Small intestine (tissue), 7 donors: ENCODE results near the gene PRKCG. TPM values are rescaled to one million over a fixed set of nuclear protein-coding genes. Genes with fewer than 3 reads are reported as not detected.

Experiments used
- DNase-seq, 2 donors: peaks; one replicate each; pipeline versions ENCODE4 v3.0.0 to v3.0.0-alpha.2; 2013
- FAIRE-seq: peaks from 2 replicates; lab custom pipeline; 2012; peaks lifted over from hg19 to GRCh38; lab: Jason Lieb, UNC
- H3K27ac ChIP-seq, 3 donors: one replicate each; pipeline ENCODE4 v1.5.1; 2013; ENCODE audit warnings: low read length in 2 of 3, mild to moderate bottlenecking in 2 of 3, control low read depth in 1 of 3, inconsistent platforms in 1 of 3, low read depth in 1 of 3, moderate library complexity in 1 of 3
- H3K27me3 ChIP-seq, 3 donors: one replicate each; pipeline ENCODE4 v1.6.1; 2013; ENCODE audit warnings: low read length in 3 of 3, inconsistent platforms in 1 of 3; ENCODE audit not compliant: control insufficient read depth in 3 of 3, insufficient read depth in 3 of 3
- H3K36me3 ChIP-seq, 3 donors: one replicate each; pipeline ENCODE4 v1.6.1; 2013; ENCODE audit warnings: low read length in 3 of 3, inconsistent platforms in 1 of 3, low read depth in 1 of 3, mild to moderate bottlenecking in 1 of 3, moderate library complexity in 1 of 3; ENCODE audit not compliant: control insufficient read depth in 3 of 3, insufficient read depth in 2 of 3
- H3K4me1 ChIP-seq, 3 donors: one replicate each; pipeline ENCODE4 v1.6.1; 2013; ENCODE audit warnings: low read length in 2 of 3, inconsistent platforms in 1 of 3, low read depth in 1 of 3, mild to moderate bottlenecking in 1 of 3, moderate library complexity in 1 of 3; ENCODE audit not compliant: control insufficient read depth in 3 of 3, insufficient read depth in 2 of 3
- H3K4me3 ChIP-seq, 3 donors: one replicate each; pipeline ENCODE4 v1.5.1; 2013; ENCODE audit warnings: low read length in 3 of 3, control low read depth in 1 of 3, inconsistent platforms in 1 of 3, low read depth in 1 of 3, mild to moderate bottlenecking in 1 of 3, moderate library complexity in 1 of 3
- H3K9me3 ChIP-seq, 2 donors: one replicate each; pipeline ENCODE4 v1.6.1; 2013; ENCODE audit warnings: low read depth in 1 of 2, low read length in 1 of 2; ENCODE audit not compliant: control insufficient read depth in 2 of 2, insufficient read depth in 1 of 2
- WGBS, 3 donors: extraction: QIAGEN DNeasy Blood & Tissue Kit; methylation state at CpG; one replicate each; pipeline ENCODE4 v1.1.7; 2013; 5-methylcytosine and 5-hydroxymethylcytosine counted together
- polyA plus RNA-seq, 4 donors: library from polyadenylated mRNA; stranded (reverse) in 3 of 4; unstranded in 1 of 4; fragments of 200-250 nt in 3 of 4; fragments of 120-200 nt in 1 of 4; gene quantifications; one replicate each; pipeline versions ENCODE4 v1.2.1 to v1.2.3, GENCODE V29; 2013
- donor health status: healthy with polysubstance abuse.
- donor health status: control.
- donor health status: control.
- donor health status: Bipolar disorder and iron deficiency.
- donor health status: healthy.

The PRKCG gene
- polyA plus RNA-seq, 4 donors: 0.07 to 0.90 TPM; not detected in 2

DNA sequence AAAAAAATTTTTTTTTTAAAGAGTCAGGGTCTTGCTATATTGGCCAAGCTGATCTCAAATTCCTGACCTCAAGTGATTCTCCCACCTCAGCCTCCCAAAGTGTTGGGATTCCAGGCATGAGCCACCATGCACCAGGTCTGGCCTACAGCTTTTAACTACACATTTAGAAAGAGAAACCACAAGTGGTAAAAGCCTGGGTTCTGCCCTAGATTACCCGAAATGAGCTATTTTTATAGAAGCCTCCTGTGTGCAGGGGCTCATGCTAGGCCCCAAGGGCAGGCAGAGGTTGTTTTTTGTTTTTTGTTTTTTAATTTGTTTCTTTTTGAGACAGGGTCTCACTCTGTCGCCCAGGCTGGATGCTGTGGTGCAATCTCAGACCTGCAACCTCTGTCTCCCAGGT is 28.3 kb upstream of the PRKCG start:
- no peak for FAIRE-seq
- 68 to 76% (median 70%) methylated on average over 2 of the region's 2 CpGs for WGBS, 3 donors

DNA sequence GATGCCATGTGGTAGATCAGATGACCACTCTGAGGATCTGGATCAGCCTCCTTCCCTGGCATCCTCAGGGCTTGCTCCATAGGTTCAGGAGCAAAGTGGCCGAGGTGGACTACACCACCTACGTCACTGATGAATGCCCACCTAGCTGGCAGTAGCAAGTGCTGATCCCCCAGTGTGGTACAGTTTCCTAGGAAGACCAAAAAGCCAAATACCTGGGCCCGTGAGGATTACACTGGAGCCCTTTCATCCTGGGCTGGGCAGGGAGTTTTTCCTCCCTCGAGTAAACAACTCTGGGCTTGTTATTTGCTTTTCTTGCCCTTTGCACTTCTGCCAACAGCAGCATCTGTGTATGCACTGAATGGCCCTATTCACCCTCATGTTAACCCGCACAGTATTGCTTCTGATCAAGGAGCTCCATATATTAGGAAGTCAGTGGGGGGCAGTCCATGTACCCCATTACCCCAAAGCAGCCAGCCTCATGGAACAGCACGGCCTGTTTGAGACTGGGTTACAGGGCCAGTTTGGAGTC is 17.6 kb upstream of the PRKCG start:
- 18 to 64% (median 29%) methylated on average over 6 of the region's 6 CpGs for WGBS, 3 donors
- FAIRE-seq (no peak), DNase-seq (peak; percentile 72 to 74)
- Histone ChIP-seq H3K9me3 (no peaks in the 10 kb centered on the region), H3K4me3 (no peak overlapping the region), H3K27me3 (no peaks in the 10 kb centered on the region), H3K27ac (peak overlapping the region in 2 of 3 donors; percentile 45 to 48), H3K36me3 (no peaks in the 10 kb centered on the region), H3K4me1 (peaks cover 0 to 31% (median 3%) of the 10 kb centered on the region in 3 donors)

More for the DNA sequence above, 28.3 kb upstream of the PRKCG start:
- no peak overlapping the region for H3K27ac ChIP-seq
- H3K4me1 ChIP-seq: no peaks in the 10 kb centered on the region
- no peak overlapping the region for H3K4me3 ChIP-seq
- no peaks in the 10 kb centered on the region for H3K36me3 ChIP-seq
- no peaks in the 10 kb centered on the region for H3K27me3 ChIP-seq
- no peak for DNase-seq
- H3K9me3 ChIP-seq: no peaks in the 10 kb centered on the region

DNA sequence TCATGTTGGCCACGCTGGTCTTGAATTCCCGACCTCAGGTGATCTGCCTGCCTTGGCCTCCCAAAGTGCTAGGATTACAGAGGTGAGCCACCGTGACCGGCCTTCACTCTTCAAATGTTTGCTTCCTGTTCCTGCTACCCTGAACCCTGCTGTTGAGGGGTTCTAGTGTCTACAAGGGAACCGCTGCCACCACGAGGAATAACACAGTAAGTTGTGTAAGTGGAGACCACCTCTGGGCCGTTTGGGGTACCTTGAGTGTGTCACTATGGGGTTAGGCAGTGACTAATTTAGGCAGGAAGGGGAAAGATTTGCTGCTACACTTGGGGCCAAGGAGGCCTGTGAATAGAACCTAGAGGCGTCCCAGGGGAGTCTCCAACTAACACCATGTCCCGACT is 16.5 kb upstream of the PRKCG start:
- H3K36me3 ChIP-seq: peaks cover 0 to 2% (median 0%) of the 10 kb centered on the region in 3 donors
- FAIRE-seq: no peak
- WGBS, 3 donors: 53 to 57% (median 54%) methylated on average over 9 of the region's 9 CpGs

DNA sequence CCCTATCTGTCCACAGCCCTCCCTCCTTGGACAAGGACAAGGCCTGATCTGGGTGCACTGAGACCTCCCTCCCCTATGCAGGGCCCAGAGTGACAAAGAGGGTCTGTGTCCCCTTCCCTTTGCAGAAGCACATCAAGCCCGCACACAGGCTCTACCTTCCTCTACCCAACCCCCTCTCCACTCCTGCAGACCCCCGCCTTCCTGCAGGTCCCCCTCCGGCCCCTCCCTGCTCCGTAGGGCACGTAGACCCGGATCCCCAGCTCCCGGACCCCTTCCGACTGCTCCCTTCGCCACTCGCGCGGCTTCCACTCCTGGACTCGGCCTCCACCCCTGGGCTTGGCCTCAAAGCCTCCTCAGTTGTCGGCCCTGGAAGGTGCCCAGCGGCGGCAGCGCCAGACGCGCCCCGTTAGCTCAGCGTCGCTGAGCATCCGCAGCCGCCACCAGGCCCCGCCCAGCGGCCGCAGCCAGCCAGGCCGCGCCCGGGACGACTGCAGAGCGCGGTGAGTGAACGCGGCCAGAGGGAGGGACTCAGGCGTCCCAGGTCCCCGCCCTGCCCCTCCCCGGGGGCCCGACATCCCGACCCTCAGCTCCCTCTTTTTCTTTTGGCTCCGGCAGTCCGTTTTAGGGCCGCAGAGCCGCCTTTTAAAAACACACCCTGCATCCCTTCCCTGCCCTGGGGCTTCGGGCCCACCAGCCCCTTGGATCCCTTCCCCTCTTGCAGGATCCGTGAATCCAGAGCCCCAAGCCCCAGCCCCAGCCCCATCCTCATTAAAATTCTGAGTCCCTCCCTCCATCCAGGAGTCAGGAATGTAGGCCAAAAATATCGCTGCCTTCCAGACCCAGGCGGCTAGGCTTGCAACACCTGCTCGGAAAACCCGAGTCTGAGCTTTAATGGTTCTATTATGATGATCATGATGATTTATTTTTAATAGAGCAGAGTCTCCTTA is 15.8 kb upstream of the PRKCG start:
- H3K4me3 ChIP-seq: peak overlapping the region in 2 of 3 donors; percentile 2 to 43
- peaks cover 0 to 5% (median 0%) of the 10 kb centered on the region in 3 donors for H3K36me3 ChIP-seq
- H3K9me3 ChIP-seq: no peaks in the 10 kb centered on the region
- 2 to 7% (median 4%) methylated on average over 43 to 50 of the region's 50 CpGs for WGBS, 3 donors
- DNase-seq: peak; percentile 62 to 82
- H3K27ac ChIP-seq: peak overlapping the region; percentile 13 to 97 (median 90)
- H3K27me3 ChIP-seq: no peaks in the 10 kb centered on the region
- no peak for FAIRE-seq
- peaks cover 0 to 31% (median 5%) of the 10 kb centered on the region in 3 donors for H3K4me1 ChIP-seq

More for the DNA sequence above, 16.5 kb upstream of the PRKCG start:
- H3K27me3 ChIP-seq: no peaks in the 10 kb centered on the region
- H3K9me3 ChIP-seq: no peaks in the 10 kb centered on the region
- H3K27ac ChIP-seq: peak overlapping the region in 2 of 3 donors; percentile 90 to 97
- no peak for DNase-seq
- peaks cover 0 to 31% (median 3%) of the 10 kb centered on the region in 3 donors for H3K4me1 ChIP-seq
- H3K4me3 ChIP-seq: peak overlapping the region in 1 of 3 donors; percentile 43

DNA sequence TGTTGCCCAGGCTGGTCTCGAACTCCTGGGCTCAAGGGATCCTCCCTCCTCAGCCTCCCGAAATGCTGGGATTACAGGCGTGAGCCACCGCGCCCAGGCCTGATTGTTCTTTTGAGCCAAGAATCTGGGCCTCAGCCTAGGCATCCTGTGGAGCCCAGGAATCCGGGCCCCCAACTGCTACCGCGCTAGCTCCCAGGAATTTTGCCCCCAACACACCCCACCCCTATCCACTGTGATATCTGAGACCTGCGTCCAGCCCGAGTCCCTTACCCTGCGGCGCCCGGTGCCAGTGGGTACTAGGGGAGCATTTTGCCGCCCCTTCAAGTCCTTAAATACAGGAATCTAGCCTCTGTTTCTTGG is 15.2 kb upstream of the PRKCG start:
- FAIRE-seq: no peak
- no peak for DNase-seq
- Histone ChIP-seq H3K4me3 (peak overlapping the region in 2 of 3 donors; percentile 18 to 43), H3K36me3 (peaks cover 0 to 6% (median 0%) of the 10 kb centered on the region in 3 donors), H3K27me3 (no peaks in the 10 kb centered on the region), H3K4me1 (peaks cover 0 to 31% (median 7%) of the 10 kb centered on the region in 3 donors), H3K27ac (peak overlapping the region; percentile 24 to 97 (median 90)), H3K9me3 (no peaks in the 10 kb centered on the region)
- WGBS, 3 donors: 30 to 41% (median 35%) methylated on average over 12 to 14 of the region's 14 CpGs

DNA sequence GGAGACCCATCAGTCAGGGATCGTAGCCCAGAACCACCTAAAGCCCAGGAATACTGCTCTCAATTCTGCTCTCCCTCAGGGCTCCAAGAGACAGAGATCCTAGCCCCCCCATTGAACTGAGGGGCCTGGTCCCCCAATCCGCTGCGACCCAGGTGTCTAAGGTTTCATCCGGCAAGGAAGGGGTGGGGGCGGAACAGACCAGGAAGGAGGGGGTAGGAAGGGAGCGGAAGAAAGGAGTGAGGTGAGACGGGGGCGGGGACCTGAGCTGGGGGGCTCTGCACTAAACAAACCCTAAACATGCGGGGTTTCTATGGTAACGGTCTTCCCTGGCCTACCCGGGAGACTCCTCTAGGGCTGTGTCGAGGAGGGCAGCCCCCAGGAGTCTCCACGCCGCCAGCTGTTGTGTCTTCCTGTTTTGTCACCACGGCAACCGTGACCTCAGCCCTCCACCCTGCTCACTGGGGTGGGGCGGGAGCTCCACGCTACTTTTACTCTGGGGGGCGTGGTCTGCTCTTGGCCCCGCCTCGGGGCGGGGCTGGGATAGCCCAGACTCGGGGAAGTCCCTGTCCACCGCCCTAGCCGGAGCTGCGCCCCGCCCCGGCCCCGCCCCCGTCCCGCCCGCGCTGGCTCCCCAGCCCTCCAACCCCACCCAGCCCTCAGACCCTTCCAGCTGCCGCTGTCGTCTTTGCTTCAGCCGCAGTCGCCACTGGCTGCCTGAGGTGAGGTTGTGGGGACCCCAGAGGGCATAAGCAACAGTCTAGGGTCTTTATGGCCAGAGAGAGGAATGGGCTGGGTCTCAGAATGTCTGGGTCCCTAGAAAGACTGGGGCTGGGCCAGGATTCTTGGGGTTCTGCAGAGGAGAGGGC is 14.5 kb upstream of the PRKCG start, which contains the start of gene MYADM:
Gene MYADM (plus strand): TSS at position 659 of the 866 bp plus-strand sequence. CDS start 5,647 bp downstream, outside the sequence.
- FAIRE-seq: no peak
- peaks cover 0 to 31% (median 7%) of the 10 kb centered on the region in 3 donors for H3K4me1 ChIP-seq

DNA sequence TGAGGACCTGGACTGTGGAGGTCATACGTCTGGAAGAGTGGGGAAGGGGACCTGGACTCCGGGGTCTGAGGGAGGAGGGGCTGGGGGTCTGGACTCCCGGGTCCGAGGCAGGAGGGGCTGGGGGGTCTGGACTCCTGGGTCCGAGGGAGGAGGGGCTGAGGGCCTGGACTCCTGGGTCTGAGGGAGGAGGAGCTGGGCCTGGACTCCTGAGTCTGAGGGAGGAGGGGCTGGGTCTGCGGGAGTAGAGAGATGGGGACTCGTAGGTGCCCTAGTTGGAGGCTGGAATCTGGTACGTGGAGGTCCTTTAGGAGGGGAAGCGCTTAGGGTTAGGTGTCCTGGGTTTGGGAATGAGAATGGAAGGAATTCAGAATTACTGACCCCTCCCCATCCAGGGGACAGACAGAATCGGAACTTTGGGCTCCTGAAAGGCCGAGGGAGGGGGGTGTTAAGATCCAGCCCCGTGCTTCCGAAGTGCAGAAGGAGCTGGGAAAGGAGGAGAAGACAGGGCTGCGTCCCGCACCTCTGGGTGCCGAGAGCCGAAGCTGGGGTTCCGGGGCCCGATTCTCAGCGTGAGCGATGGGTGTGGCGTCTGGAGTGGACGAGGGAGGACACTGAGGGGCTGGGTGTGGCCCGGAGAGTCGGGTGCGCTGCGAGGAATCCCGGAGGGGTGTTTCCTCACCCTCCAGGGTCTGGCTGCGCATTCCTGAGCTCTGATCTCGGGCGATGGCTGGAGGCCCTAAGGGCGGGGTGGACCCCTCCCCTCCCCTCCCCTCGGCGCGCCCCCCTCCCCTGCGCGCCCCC is 13.7 kb upstream of the PRKCG start:
- Histone ChIP-seq H3K9me3 (no peaks in the 10 kb centered on the region), H3K4me1 (peaks cover 0 to 31% (median 7%) of the 10 kb centered on the region in 3 donors), H3K4me3 (peak overlapping the region; percentile 57 to 79 (median 65)), H3K27me3 (no peaks in the 10 kb centered on the region), H3K27ac (peak overlapping the region; percentile 68 to 93 (median 92)), H3K36me3 (peaks cover 0 to 14% (median under 1%) of the 10 kb centered on the region in 3 donors)
- FAIRE-seq (no peak), DNase-seq (peak; percentile 39 to 66)
- WGBS, 3 donors: 0 to 4% (median 1%) methylated on average over 30 to 34 of the region's 37 CpGs

More for the DNA sequence above, 14.5 kb upstream of the PRKCG start, which contains the start of gene MYADM:
- 2 to 4% (median 4%) methylated on average over 32 to 37 of the region's 37 CpGs for WGBS, 3 donors
- peak; percentile 94 to 98 for DNase-seq
- peak within 1 kb of the TSS; percentile 66 to 97 (median 92) for H3K27ac ChIP-seq
- peaks cover 0 to 10% (median 0%) of the 10 kb centered on the region in 3 donors for H3K36me3 ChIP-seq
- H3K27me3 ChIP-seq: no peaks in the 10 kb centered on the region
- H3K4me3 ChIP-seq: peak within 1 kb of the TSS; percentile 57 to 79 (median 65)
- no peaks in the 10 kb centered on the region for H3K9me3 ChIP-seq
